GM12874 (cell line): ENCODE results near the gene WDR41.

Experiments used
- TF ChIP-seq, protein P1 (sequence below): IDR thresholded peaks from 2 replicates; pipeline ENCODE4 v1.5.1; 2011; ENCODE audit warnings: low read depth, mild to moderate bottlenecking, control low read depth, low read length, moderate library complexity; ENCODE audit not compliant: insufficient read depth

Gene WDR41

GRCh38 chr5:77454123-77454522 lies 38.0 kb downstream of the WDR41 start:
- TF ChIP-seq, protein P1, sequence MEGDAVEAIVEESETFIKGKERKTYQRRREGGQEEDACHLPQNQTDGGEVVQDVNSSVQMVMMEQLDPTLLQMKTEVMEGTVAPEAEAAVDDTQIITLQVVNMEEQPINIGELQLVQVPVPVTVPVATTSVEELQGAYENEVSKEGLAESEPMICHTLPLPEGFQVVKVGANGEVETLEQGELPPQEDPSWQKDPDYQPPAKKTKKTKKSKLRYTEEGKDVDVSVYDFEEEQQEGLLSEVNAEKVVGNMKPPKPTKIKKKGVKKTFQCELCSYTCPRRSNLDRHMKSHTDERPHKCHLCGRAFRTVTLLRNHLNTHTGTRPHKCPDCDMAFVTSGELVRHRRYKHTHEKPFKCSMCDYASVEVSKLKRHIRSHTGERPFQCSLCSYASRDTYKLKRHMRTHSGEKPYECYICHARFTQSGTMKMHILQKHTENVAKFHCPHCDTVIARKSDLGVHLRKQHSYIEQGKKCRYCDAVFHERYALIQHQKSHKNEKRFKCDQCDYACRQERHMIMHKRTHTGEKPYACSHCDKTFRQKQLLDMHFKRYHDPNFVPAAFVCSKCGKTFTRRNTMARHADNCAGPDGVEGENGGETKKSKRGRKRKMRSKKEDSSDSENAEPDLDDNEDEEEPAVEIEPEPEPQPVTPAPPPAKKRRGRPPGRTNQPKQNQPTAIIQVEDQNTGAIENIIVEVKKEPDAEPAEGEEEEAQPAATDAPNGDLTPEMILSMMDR, result no peak

- TF ChIP-seq, protein P1, result no peak
These were observed 39.8 kb downstream of the WDR41 start for GRCh38 chr5:77452351-77452750.

DNA sequence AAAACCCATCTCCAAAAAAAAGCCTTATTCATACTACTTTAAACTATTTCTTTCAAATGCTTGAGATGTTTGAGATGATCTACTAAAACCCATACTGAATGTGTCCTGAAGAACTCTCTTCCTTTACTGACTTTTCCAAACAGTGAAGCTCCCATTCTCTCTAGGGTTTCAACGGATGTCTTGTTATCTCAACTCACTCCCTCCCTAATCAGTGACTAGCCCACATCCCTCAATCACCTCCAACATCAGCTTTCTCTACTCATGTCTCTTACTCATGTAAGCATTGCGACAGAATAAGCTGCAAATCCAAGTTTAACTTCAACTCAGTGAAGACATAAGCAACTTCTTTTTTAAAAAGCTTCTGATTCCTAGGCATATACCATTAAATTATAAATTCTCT lies 42.1 kb downstream of the WDR41 start:
- TF ChIP-seq, protein P1, result no peak

DNA sequence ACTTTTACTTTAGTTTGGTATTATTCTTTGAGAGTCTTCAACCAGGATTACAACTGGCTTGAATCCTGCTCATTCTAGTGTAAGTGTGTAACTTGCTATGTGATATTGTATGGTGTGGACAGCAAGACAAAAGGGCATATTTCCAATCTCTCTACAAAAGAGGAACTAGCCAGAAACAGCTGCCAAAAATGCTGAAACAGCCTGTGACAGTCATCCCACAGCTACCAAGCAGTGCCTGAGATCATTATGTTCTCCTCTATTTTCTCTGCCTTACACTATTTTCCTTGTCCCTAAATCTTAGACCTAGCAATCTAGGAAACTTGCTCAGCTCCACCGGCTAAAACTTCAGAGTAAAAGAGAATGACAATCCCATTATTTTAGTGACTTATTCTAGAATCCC lies 42.8 kb downstream of the WDR41 start:
- TF ChIP-seq, protein P1, result no peak

GRCh38 chr5:77448831-77449230 lies 43.3 kb downstream of the WDR41 start:
- TF ChIP-seq, protein P1, result no peak

DNA sequence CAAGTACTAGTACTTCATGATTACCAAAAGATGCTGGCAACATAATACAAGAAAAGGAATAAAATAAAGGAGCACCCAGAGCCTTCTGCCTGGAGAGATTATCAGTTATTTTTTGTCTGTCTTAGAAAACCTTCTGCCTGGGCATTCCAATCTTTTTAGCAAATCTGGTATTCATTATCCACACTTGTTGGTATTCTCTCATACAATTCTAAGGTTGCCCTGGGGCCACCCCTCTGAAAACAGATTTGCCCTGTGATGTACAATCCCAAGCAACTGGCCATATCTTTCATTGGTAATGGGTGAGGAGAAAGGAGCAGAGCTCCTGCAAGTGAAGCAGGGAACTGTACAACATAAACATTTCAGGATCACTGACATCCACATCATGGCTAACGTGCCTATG lies 47.8 kb downstream of the WDR41 start:
- TF ChIP-seq, protein P1, result no peak

- TF ChIP-seq, protein P1, result no peak
These were observed 48.4 kb downstream of the WDR41 start for GRCh38 chr5:77443670-77444069.

GRCh38 chr5:77438071-77438470 lies 54.0 kb downstream of the WDR41 start:
- TF ChIP-seq, protein P1, result no peak
